Measurements from ENCODE around the gene PLAAT3. TPM values are rescaled to one million over a fixed set of nuclear protein-coding genes. Genes with fewer than 3 reads are reported as not detected.
"Not testable (repeated sequence)": the region's sequence is repeated elsewhere in the genome, so short reads cannot be mapped to it uniquely, and the experiment has no call there.

PLAAT3 gene
- total RNA-seq, 2 experiments from 2014 or later = 9.7 to 10.4 TPM

- POLR2A ChIA-PET = no interaction called here
- ATAC-seq (no peak), DNase-seq (no peak)
- CTCF ChIA-PET = no interaction called here
- no peaks in the 10 kb centered on the region for H3K36me3 Mint-ChIP-seq (ENCODE audit: low read depth)
- no peaks in the 10 kb centered on the region for H3K9me3 Mint-ChIP-seq (ENCODE audit: insufficient read depth)
- peaks cover 18% of the 10 kb centered on the region for H3K4me1 Mint-ChIP-seq (ENCODE audit: low read depth)
- H3K27me3 Mint-ChIP-seq (ENCODE audit: low read depth) = peaks cover 4% of the 10 kb centered on the region
- H3K27ac Mint-ChIP-seq = no peak overlapping the region
- H3K4me3 Mint-ChIP-seq = no peak overlapping the region
Measured at GRCh38 chr11:63608353-63609345, 5.6 kb downstream of the PLAAT3 start.

- CTCF ChIA-PET = no interaction called here
- no peak overlapping the region for H3K27ac Mint-ChIP-seq
- ATAC-seq (no peak), DNase-seq (no peak)
- no peaks in the 10 kb centered on the region for H3K9me3 Mint-ChIP-seq (ENCODE audit: insufficient read depth)
- H3K4me3 Mint-ChIP-seq = no peak overlapping the region
- POLR2A ChIA-PET = no interaction called here
- no peaks in the 10 kb centered on the region for H3K27me3 Mint-ChIP-seq (ENCODE audit: low read depth)
- H3K36me3 Mint-ChIP-seq (ENCODE audit: low read depth) = no peaks in the 10 kb centered on the region
- H3K4me1 Mint-ChIP-seq (ENCODE audit: low read depth) = no peaks in the 10 kb centered on the region
Measured at GRCh38 chr11:63603180-63603518, 11.1 kb downstream of the PLAAT3 start.

GRCh38 chr11:63602290-63603179 lies 11.7 kb downstream of the PLAAT3 start:
- H3K36me3 Mint-ChIP-seq (ENCODE audit: low read depth); H3K4me3 Mint-ChIP-seq; H3K4me1 Mint-ChIP-seq (ENCODE audit: low read depth); H3K27me3 Mint-ChIP-seq (ENCODE audit: low read depth); ATAC-seq; H3K27ac Mint-ChIP-seq; DNase-seq; H3K9me3 Mint-ChIP-seq (ENCODE audit: insufficient read depth); POLR2A ChIA-PET: not testable (repeated sequence)
- CTCF ChIA-PET = interaction anchor here (1.4 kb wide), 1 partner anchor 36 kb away, joined by 3 read pairs; no protein-coding TSS in a partner anchor

- Mint-ChIP-seq H3K9me3 (ENCODE audit: insufficient read depth) (no peaks in the 10 kb centered on the region), H3K36me3 (ENCODE audit: low read depth) (no peaks in the 10 kb centered on the region), H3K4me3 (no peak overlapping the region), H3K4me1 (ENCODE audit: low read depth) (no peaks in the 10 kb centered on the region), H3K27ac (no peak overlapping the region), H3K27me3 (ENCODE audit: low read depth) (no peaks in the 10 kb centered on the region)
- ATAC-seq (no peak), DNase-seq (no peak)
- ChIA-PET POLR2A (no interaction called here), CTCF (interaction anchor here (1.0 kb wide), 1 partner anchor 120 kb away, joined by 3 read pairs; no protein-coding TSS in a partner anchor)
Measured at GRCh38 chr11:63599211-63600122, 14.8 kb downstream of the PLAAT3 start.

GRCh38 chr11:63598556-63598955 lies 15.7 kb downstream of the PLAAT3 start:
- POLR2A ChIA-PET = no interaction called here
- H3K36me3 Mint-ChIP-seq (ENCODE audit: low read depth) = no peaks in the 10 kb centered on the region
- DNase-seq (no peak), ATAC-seq (no peak)
- CTCF ChIA-PET = no interaction called here
- no peaks in the 10 kb centered on the region for H3K9me3 Mint-ChIP-seq (ENCODE audit: insufficient read depth)
- no peaks in the 10 kb centered on the region for H3K27me3 Mint-ChIP-seq (ENCODE audit: low read depth)
- no peak overlapping the region for H3K27ac Mint-ChIP-seq
- no peak overlapping the region for H3K4me3 Mint-ChIP-seq
- H3K4me1 Mint-ChIP-seq (ENCODE audit: low read depth) = no peaks in the 10 kb centered on the region

GRCh38 chr11:63595296-63595695 lies 18.9 kb downstream of the PLAAT3 start:
- Mint-ChIP-seq H3K4me1 (ENCODE audit: low read depth) (no peaks in the 10 kb centered on the region), H3K27ac (no peak overlapping the region), H3K36me3 (ENCODE audit: low read depth) (no peaks in the 10 kb centered on the region), H3K4me3 (no peak overlapping the region), H3K9me3 (ENCODE audit: insufficient read depth) (no peaks in the 10 kb centered on the region), H3K27me3 (ENCODE audit: low read depth) (no peaks in the 10 kb centered on the region)
- DNase-seq (no peak), ATAC-seq (no peak)
- POLR2A ChIA-PET = no interaction called here
- CTCF ChIA-PET = no interaction called here

- POLR2A ChIA-PET = no interaction called here
- no peaks in the 10 kb centered on the region for H3K4me1 Mint-ChIP-seq (ENCODE audit: low read depth)
- no peaks in the 10 kb centered on the region for H3K27me3 Mint-ChIP-seq (ENCODE audit: low read depth)
- no peaks in the 10 kb centered on the region for H3K9me3 Mint-ChIP-seq (ENCODE audit: insufficient read depth)
- no peak overlapping the region for H3K27ac Mint-ChIP-seq
- no peaks in the 10 kb centered on the region for H3K36me3 Mint-ChIP-seq (ENCODE audit: low read depth)
- no peak overlapping the region for H3K4me3 Mint-ChIP-seq
- CTCF ChIA-PET = interaction anchor here (0.8 to 2.9 kb wide), 3 partner anchors 10 to 113 kb away, joined by 3 to 7 read pairs (median 5); no protein-coding TSS in a partner anchor
- DNase-seq (no peak), ATAC-seq (no peak)
Measured at GRCh38 chr11:63592975-63593395, 21.2 kb downstream of the PLAAT3 start.

- no peak for DNase-seq
- Mint-ChIP-seq H3K27ac (no peak overlapping the region), H3K4me3 (no peak overlapping the region), H3K4me1 (ENCODE audit: low read depth) (no peaks in the 10 kb centered on the region), H3K9me3 (ENCODE audit: insufficient read depth) (no peaks in the 10 kb centered on the region), H3K36me3 (ENCODE audit: low read depth) (no peaks in the 10 kb centered on the region), H3K27me3 (ENCODE audit: low read depth) (no peaks in the 10 kb centered on the region)
- ATAC-seq = no peak
- CTCF ChIA-PET = interaction anchor here (1.5 kb wide), 1 partner anchor 28 kb away, joined by 3 read pairs; no protein-coding TSS in a partner anchor
- POLR2A ChIA-PET = no interaction called here
Measured at GRCh38 chr11:63590024-63590788, 24.0 kb downstream of the PLAAT3 start.

- CTCF ChIA-PET = interaction anchor here (1.4 kb wide), 1 partner anchor 149 kb away, joined by 4 read pairs; no protein-coding TSS in a partner anchor
- no peak overlapping the region for H3K27ac Mint-ChIP-seq
Measured at GRCh38 chr11:63589000-63589399, 25.2 kb downstream of the PLAAT3 start.

GRCh38 chr11:63586451-63587166 lies 27.6 kb downstream of the PLAAT3 start:
- ATAC-seq (no peak), DNase-seq (no peak)
- Mint-ChIP-seq H3K4me1 (ENCODE audit: low read depth) (peaks cover 18% of the 10 kb centered on the region), H3K27me3 (ENCODE audit: low read depth) (no peaks in the 10 kb centered on the region), H3K36me3 (ENCODE audit: low read depth) (peaks cover 13% of the 10 kb centered on the region), H3K27ac (no peak overlapping the region), H3K9me3 (ENCODE audit: insufficient read depth) (peaks cover 4% of the 10 kb centered on the region), H3K4me3 (no peak overlapping the region)
- ChIA-PET CTCF (no interaction called here), POLR2A (no interaction called here)

More at GRCh38 chr11:63589000-63589399, 25.2 kb downstream of the PLAAT3 start:
- POLR2A ChIA-PET = no interaction called here
- H3K9me3 Mint-ChIP-seq (ENCODE audit: insufficient read depth) = no peaks in the 10 kb centered on the region
- ATAC-seq (no peak), DNase-seq (no peak)
- H3K27me3 Mint-ChIP-seq (ENCODE audit: low read depth) = no peaks in the 10 kb centered on the region
- no peaks in the 10 kb centered on the region for H3K4me1 Mint-ChIP-seq (ENCODE audit: low read depth)
- no peak overlapping the region for H3K4me3 Mint-ChIP-seq
- H3K36me3 Mint-ChIP-seq (ENCODE audit: low read depth) = no peaks in the 10 kb centered on the region

Data from activated CD8-positive, alpha-beta T cell treated with anti-CD3 and anti-CD28 coated beads, Interleukin-2, amount 10 ng/mL, durations not matched to agents 7 days and 5 days (primary cell).